C4-2B (cell line): ENCODE data around the gene TULP4.

Experiments
- CTCF ChIP-seq: fragments of 450-650 bp; conservative IDR thresholded peaks from 2 replicates; pipeline ENCODE4 v1.5.1; 2017; ENCODE audit warnings: mild to moderate bottlenecking
- ZFX ChIP-seq: fragments of 450-650 bp; IDR thresholded peaks from 2 replicates; pipeline ENCODE4 v1.6.1; 2017

- TF ChIP-seq CTCF (no peak), ZFX (no peak)
These were observed 185.4 kb downstream of the TULP4 start for GRCh38 chr6:158497620-158498019.
